ENCODE results near the gene C3orf85.

C3orf85 gene

GRCh38 chr3:109165905-109166304 lies 29.4 kb downstream of the C3orf85 start:
- Histone ChIP-seq H3K27me3 (ENCODE audit: insufficient read depth, low read length) (no peaks in the 10 kb centered on the region), H2AFZ (ENCODE audit: low read depth, low read length) (no peak overlapping the region), H3K9me3 (ENCODE audit: low read length) (no peaks in the 10 kb centered on the region), H3K4me1 (ENCODE audit: insufficient read depth, low read length) (no peaks in the 10 kb centered on the region), H3K36me3 (ENCODE audit: insufficient read depth, low read length) (no peaks in the 10 kb centered on the region), H3K4me3 (ENCODE audit: low read length) (no peak overlapping the region)

GRCh38 chr3:109171479-109171878 lies 35.0 kb downstream of the C3orf85 start:
- no peaks in the 10 kb centered on the region for H3K36me3 ChIP-seq (ENCODE audit: insufficient read depth, low read length)
- H3K27me3 ChIP-seq (ENCODE audit: insufficient read depth, low read length): no peaks in the 10 kb centered on the region
- H3K4me1 ChIP-seq (ENCODE audit: insufficient read depth, low read length): no peaks in the 10 kb centered on the region
- H3K4me3 ChIP-seq (ENCODE audit: low read length): no peak overlapping the region
- H2AFZ ChIP-seq (ENCODE audit: low read depth, low read length): no peak overlapping the region
- H3K9me3 ChIP-seq (ENCODE audit: low read length): no peaks in the 10 kb centered on the region

- H3K4me3 ChIP-seq (ENCODE audit: low read length): no peak overlapping the region
- peaks cover 16% of the 10 kb centered on the region for H3K4me1 ChIP-seq (ENCODE audit: insufficient read depth, low read length)
- H3K9me3 ChIP-seq (ENCODE audit: low read length): no peaks in the 10 kb centered on the region
- H2AFZ ChIP-seq (ENCODE audit: low read depth, low read length): no peak overlapping the region
- H3K27me3 ChIP-seq (ENCODE audit: insufficient read depth, low read length): no peaks in the 10 kb centered on the region
- H3K36me3 ChIP-seq (ENCODE audit: insufficient read depth, low read length): no peaks in the 10 kb centered on the region
Observed at GRCh38 chr3:109175411-109175810, 38.9 kb downstream of the C3orf85 start.

- Histone ChIP-seq H3K36me3 (ENCODE audit: insufficient read depth, low read length) (no peaks in the 10 kb centered on the region), H3K4me3 (ENCODE audit: low read length) (no peak overlapping the region), H3K9me3 (ENCODE audit: low read length) (no peaks in the 10 kb centered on the region), H3K27me3 (ENCODE audit: insufficient read depth, low read length) (no peaks in the 10 kb centered on the region), H2AFZ (ENCODE audit: low read depth, low read length) (no peak overlapping the region), H3K4me1 (ENCODE audit: insufficient read depth, low read length) (peaks cover 16% of the 10 kb centered on the region)
Observed at GRCh38 chr3:109176726-109177125, 40.2 kb downstream of the C3orf85 start.

GRCh38 chr3:109177908-109178307 lies 41.4 kb downstream of the C3orf85 start:
- no peaks in the 10 kb centered on the region for H3K27me3 ChIP-seq (ENCODE audit: insufficient read depth, low read length)
- no peaks in the 10 kb centered on the region for H3K9me3 ChIP-seq (ENCODE audit: low read length)
- H2AFZ ChIP-seq (ENCODE audit: low read depth, low read length): no peak overlapping the region
- no peaks in the 10 kb centered on the region for H3K36me3 ChIP-seq (ENCODE audit: insufficient read depth, low read length)
- no peak overlapping the region for H3K4me3 ChIP-seq (ENCODE audit: low read length)
- H3K4me1 ChIP-seq (ENCODE audit: insufficient read depth, low read length): peaks cover 16% of the 10 kb centered on the region

- Histone ChIP-seq H2AFZ (ENCODE audit: low read depth, low read length) (peak overlapping the region; percentile 59), H3K27me3 (ENCODE audit: insufficient read depth, low read length) (no peaks in the 10 kb centered on the region), H3K4me1 (ENCODE audit: insufficient read depth, low read length) (peaks cover 16% of the 10 kb centered on the region), H3K36me3 (ENCODE audit: insufficient read depth, low read length) (no peaks in the 10 kb centered on the region), H3K4me3 (ENCODE audit: low read length) (no peak overlapping the region), H3K9me3 (ENCODE audit: low read length) (no peaks in the 10 kb centered on the region)
Observed at GRCh38 chr3:109178708-109179107, 42.2 kb downstream of the C3orf85 start.

GRCh38 chr3:109184726-109185125 lies 48.2 kb downstream of the C3orf85 start:
- Histone ChIP-seq H3K27me3 (ENCODE audit: insufficient read depth, low read length) (no peaks in the 10 kb centered on the region), H3K36me3 (ENCODE audit: insufficient read depth, low read length) (no peaks in the 10 kb centered on the region), H3K4me1 (ENCODE audit: insufficient read depth, low read length) (no peaks in the 10 kb centered on the region), H3K9me3 (ENCODE audit: low read length) (no peaks in the 10 kb centered on the region), H2AFZ (ENCODE audit: low read depth, low read length) (no peak overlapping the region), H3K4me3 (ENCODE audit: low read length) (no peak overlapping the region)

- H3K36me3 ChIP-seq (ENCODE audit: insufficient read depth, low read length): no peaks in the 10 kb centered on the region
- no peak overlapping the region for H3K4me3 ChIP-seq (ENCODE audit: low read length)
- no peaks in the 10 kb centered on the region for H3K9me3 ChIP-seq (ENCODE audit: low read length)
- H2AFZ ChIP-seq (ENCODE audit: low read depth, low read length): no peak overlapping the region
- H3K27me3 ChIP-seq (ENCODE audit: insufficient read depth, low read length): no peaks in the 10 kb centered on the region
- H3K4me1 ChIP-seq (ENCODE audit: insufficient read depth, low read length): no peaks in the 10 kb centered on the region
Observed at GRCh38 chr3:109187390-109187789, 50.9 kb downstream of the C3orf85 start.

GRCh38 chr3:109188741-109189140 lies 52.2 kb downstream of the C3orf85 start:
- H2AFZ ChIP-seq (ENCODE audit: low read depth, low read length): no peak overlapping the region
- H3K4me1 ChIP-seq (ENCODE audit: insufficient read depth, low read length): no peaks in the 10 kb centered on the region
- no peaks in the 10 kb centered on the region for H3K36me3 ChIP-seq (ENCODE audit: insufficient read depth, low read length)
- H3K4me3 ChIP-seq (ENCODE audit: low read length): no peak overlapping the region
- H3K27me3 ChIP-seq (ENCODE audit: insufficient read depth, low read length): no peaks in the 10 kb centered on the region
- no peaks in the 10 kb centered on the region for H3K9me3 ChIP-seq (ENCODE audit: low read length)

GRCh38 chr3:109191421-109191820 lies 54.9 kb downstream of the C3orf85 start:
- H3K4me1 ChIP-seq (ENCODE audit: insufficient read depth, low read length): peaks cover 8% of the 10 kb centered on the region
- no peaks in the 10 kb centered on the region for H3K9me3 ChIP-seq (ENCODE audit: low read length)
- H3K36me3 ChIP-seq (ENCODE audit: insufficient read depth, low read length): no peaks in the 10 kb centered on the region
- no peaks in the 10 kb centered on the region for H3K27me3 ChIP-seq (ENCODE audit: insufficient read depth, low read length)
- H3K4me3 ChIP-seq (ENCODE audit: low read length): no peak overlapping the region
- H2AFZ ChIP-seq (ENCODE audit: low read depth, low read length): no peak overlapping the region

- H3K36me3 ChIP-seq (ENCODE audit: insufficient read depth, low read length): no peaks in the 10 kb centered on the region
- peaks cover 8% of the 10 kb centered on the region for H3K4me1 ChIP-seq (ENCODE audit: insufficient read depth, low read length)
- H2AFZ ChIP-seq (ENCODE audit: low read depth, low read length): no peak overlapping the region
- no peaks in the 10 kb centered on the region for H3K9me3 ChIP-seq (ENCODE audit: low read length)
- H3K4me3 ChIP-seq (ENCODE audit: low read length): no peak overlapping the region
- H3K27me3 ChIP-seq (ENCODE audit: insufficient read depth, low read length): no peaks in the 10 kb centered on the region
Observed at GRCh38 chr3:109195815-109196214, 59.3 kb downstream of the C3orf85 start.
